Activated CD8-positive, alpha-beta memory T cell treated with anti-CD3 and anti-CD28 coated beads, Interleukin-2, amount 10 ng/mL, durations not matched to agents 7 days and 5 days (primary cell): ENCODE measurements around the gene VPREB1. TPM values are rescaled to one million over a fixed set of nuclear protein-coding genes. Genes with fewer than 3 reads are reported as not detected.
"Not testable (repeated sequence)": the region's sequence is repeated elsewhere in the genome, so short reads cannot be mapped to it uniquely, and the experiment has no call there.

ENCODE experiments used
- ATAC-seq: fragments of 150-1000 bp; cut with Tn5 transposase; one replicate; pipeline ENCODE4 v1.10.0; 2021; ENCODE audit warnings: moderate library complexity
- CTCF ChIA-PET: fragments of 350-600 bp; sonication (Branson Sonifier 250); formaldehyde crosslinking; loops from one replicate; lab custom pipeline; 2021; ENCODE audit warnings: antibody characterized with exemption; lab: Charles Lee
- DNase-seq: peaks from one replicate; pipeline ENCODE4 v3.0.0-alpha.2; 2020
- H3K27ac Mint-ChIP-seq: one replicate; pipeline ENCODE4 v1.8.0; 2021; ENCODE audit warnings: mild to moderate bottlenecking, mixed read lengths
- H3K27me3 Mint-ChIP-seq: one replicate; pipeline ENCODE4 v1.8.0; 2021; ENCODE audit warnings: mixed read lengths
- H3K36me3 Mint-ChIP-seq: one replicate; pipeline ENCODE4 v1.8.0; 2021; ENCODE audit warnings: mild to moderate bottlenecking, mixed read lengths
- H3K4me1 Mint-ChIP-seq: one replicate; pipeline ENCODE4 v1.8.0; 2021; ENCODE audit warnings: mixed read lengths
- H3K4me3 Mint-ChIP-seq: one replicate; pipeline ENCODE4 v1.8.0; 2021; ENCODE audit warnings: mild to moderate bottlenecking, moderate library complexity, mixed read lengths
- H3K9me3 Mint-ChIP-seq: one replicate; pipeline ENCODE4 v1.8.0; 2022; ENCODE audit warnings: low read depth, mixed read lengths
- total RNA-seq, 2 experiments: library from RNA; stranded (reverse); gene quantifications; one replicate each; pipeline ENCODE4 v1.2.3, GENCODE V29; 2021

The VPREB1 gene
- total RNA-seq, 2 experiments from 2014 or later: not detected

- CTCF ChIA-PET: interaction anchor here (1.2 to 12.4 kb wide), 6 partner anchors 8 to 220 kb away, joined by 3 to 212 read pairs (median 4); no protein-coding TSS in a partner anchor
- H3K9me3 Mint-ChIP-seq: no peaks in the 10 kb centered on the region
- no peak for DNase-seq
- no peaks in the 10 kb centered on the region for H3K36me3 Mint-ChIP-seq
- H3K27me3 Mint-ChIP-seq: peaks cover 10% of the 10 kb centered on the region
- no peak overlapping the region for H3K4me3 Mint-ChIP-seq
- peaks cover 13% of the 10 kb centered on the region for H3K4me1 Mint-ChIP-seq
- no peak for ATAC-seq
- no peak overlapping the region for H3K27ac Mint-ChIP-seq
Measured at GRCh38 chr22:22203048-22203971, 41.3 kb upstream of the VPREB1 start.

GRCh38 chr22:22207845-22208564 is 36.6 kb upstream of the VPREB1 start:
- peak overlapping the region; percentile 83 for H3K27ac Mint-ChIP-seq
- CTCF ChIA-PET: interaction anchor here (0.6 to 12.4 kb wide), 24 partner anchors 8 to 637 kb away, joined by 3 to 212 read pairs (median 4); partner anchors contain the start of gene ZNF280B
- no peaks in the 10 kb centered on the region for H3K36me3 Mint-ChIP-seq
- H3K4me1 Mint-ChIP-seq: peaks cover 43% of the 10 kb centered on the region
- H3K4me3 Mint-ChIP-seq: peak overlapping the region; percentile 19
- peak; percentile 78 for ATAC-seq
- H3K9me3 Mint-ChIP-seq: no peaks in the 10 kb centered on the region
- DNase-seq: peak; percentile 91
- H3K27me3 Mint-ChIP-seq: peaks cover 2% of the 10 kb centered on the region

GRCh38 chr22:22208652-22209051 is 35.9 kb upstream of the VPREB1 start:
- peak overlapping the region; percentile 83 for H3K27ac Mint-ChIP-seq
- H3K9me3 Mint-ChIP-seq: no peaks in the 10 kb centered on the region
- H3K27me3 Mint-ChIP-seq: peaks cover 2% of the 10 kb centered on the region
- H3K4me3 Mint-ChIP-seq: no peak overlapping the region
- CTCF ChIA-PET: interaction anchor here (0.7 to 12.4 kb wide), 14 partner anchors 12 to 637 kb away, joined by 3 to 212 read pairs (median 5); no protein-coding TSS in a partner anchor
- DNase-seq: no peak
- ATAC-seq: no peak
- peaks cover 45% of the 10 kb centered on the region for H3K4me1 Mint-ChIP-seq
- no peaks in the 10 kb centered on the region for H3K36me3 Mint-ChIP-seq

GRCh38 chr22:22209080-22209640 is 35.4 kb upstream of the VPREB1 start:
- CTCF ChIA-PET: interaction anchor here (0.7 to 12.4 kb wide), 8 partner anchors 8 to 574 kb away, joined by 3 to 212 read pairs (median 8); no protein-coding TSS in a partner anchor
- not testable (repeated sequence) for DNase-seq, H3K9me3 Mint-ChIP-seq, H3K36me3 Mint-ChIP-seq, H3K27me3 Mint-ChIP-seq, H3K4me3 Mint-ChIP-seq, ATAC-seq
- Mint-ChIP-seq H3K4me1 (peaks cover 45% of the 10 kb centered on the region), H3K27ac (peak overlapping the region; percentile 83)

DNA sequence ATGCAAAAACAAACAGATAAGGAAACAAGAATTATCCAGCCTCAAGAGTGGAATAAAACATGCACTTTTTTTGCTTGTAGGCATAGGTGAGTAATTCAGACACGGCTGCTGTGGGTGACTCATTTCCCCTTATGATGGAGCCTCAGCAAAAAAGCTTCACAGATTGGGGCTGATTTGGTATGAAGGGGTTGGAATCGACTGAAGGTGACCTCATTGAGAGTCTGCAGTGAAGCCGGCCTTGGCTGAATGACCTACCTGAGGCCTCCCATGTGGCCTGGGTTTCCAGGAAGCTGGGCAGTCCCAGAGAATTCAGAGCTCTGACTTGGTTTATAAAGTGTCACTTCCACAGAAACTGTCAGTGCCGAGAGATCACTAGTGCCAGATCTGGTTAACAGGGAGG is 34.2 kb upstream of the VPREB1 start:
- H3K36me3 Mint-ChIP-seq: no peaks in the 10 kb centered on the region
- H3K9me3 Mint-ChIP-seq: no peaks in the 10 kb centered on the region
- DNase-seq (peak; percentile 88), ATAC-seq (peak; percentile 86)
- H3K4me1 Mint-ChIP-seq: peaks cover 45% of the 10 kb centered on the region
- CTCF ChIA-PET: interaction anchor here (1.0 to 12.4 kb wide), 6 partner anchors 8 to 212 kb away, joined by 3 to 212 read pairs (median 6); no protein-coding TSS in a partner anchor
- peak overlapping the region; percentile 21 for H3K4me3 Mint-ChIP-seq
- peak overlapping the region; percentile 89 for H3K27ac Mint-ChIP-seq
- no peaks in the 10 kb centered on the region for H3K27me3 Mint-ChIP-seq

- no peaks in the 10 kb centered on the region for H3K36me3 Mint-ChIP-seq
- H3K4me1 Mint-ChIP-seq: peaks cover 49% of the 10 kb centered on the region
- CTCF ChIA-PET: interaction anchor here (1.0 to 12.4 kb wide), 6 partner anchors 8 to 211 kb away, joined by 3 to 212 read pairs (median 6); no protein-coding TSS in a partner anchor
- no peaks in the 10 kb centered on the region for H3K9me3 Mint-ChIP-seq
- no peak overlapping the region for H3K4me3 Mint-ChIP-seq
- H3K27ac Mint-ChIP-seq: peak overlapping the region; percentile 89
- ATAC-seq (no peak), DNase-seq (no peak)
- H3K27me3 Mint-ChIP-seq: no peaks in the 10 kb centered on the region
Measured at GRCh38 chr22:22210889-22211833, 33.4 kb upstream of the VPREB1 start.

GRCh38 chr22:22213231-22213630 is 31.4 kb upstream of the VPREB1 start:
- CTCF ChIA-PET: interaction anchor here (5.6 kb wide), 1 partner anchor 22 kb away, joined by 44 read pairs; no protein-coding TSS in a partner anchor
- Mint-ChIP-seq H3K4me1 (peaks cover 41% of the 10 kb centered on the region), H3K27me3 (no peaks in the 10 kb centered on the region), H3K9me3 (no peaks in the 10 kb centered on the region), H3K36me3 (no peaks in the 10 kb centered on the region), H3K4me3 (no peak overlapping the region), H3K27ac (no peak overlapping the region)
- ATAC-seq (no peak), DNase-seq (no peak)

DNA sequence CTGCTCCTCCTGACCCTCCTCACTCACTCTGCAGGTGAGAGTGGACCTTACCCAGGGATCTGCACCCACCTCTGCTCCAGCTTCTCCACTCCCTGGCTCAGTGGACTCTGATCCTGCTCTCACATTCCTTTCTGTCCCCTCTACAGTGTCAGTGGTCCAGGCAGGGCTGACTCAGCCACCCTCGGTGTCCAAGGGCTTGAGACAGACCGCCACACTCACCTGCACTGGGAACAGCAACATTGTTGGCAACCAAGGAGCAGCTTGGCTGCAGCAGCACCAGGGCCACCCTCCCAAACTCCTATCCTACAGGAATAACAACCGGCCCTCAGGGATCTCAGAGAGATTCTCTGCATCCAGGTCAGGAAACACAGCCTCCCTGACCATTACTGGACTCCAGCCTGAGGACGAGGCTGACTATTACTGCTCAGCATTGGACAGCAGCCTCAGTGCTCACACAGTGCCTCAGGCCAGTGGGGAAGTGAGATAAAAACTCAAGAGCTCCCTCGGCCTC is 29.7 kb upstream of the VPREB1 start:
- DNase-seq (no peak), ATAC-seq (no peak)
- H3K36me3 Mint-ChIP-seq: no peaks in the 10 kb centered on the region
- no peaks in the 10 kb centered on the region for H3K27me3 Mint-ChIP-seq
- CTCF ChIA-PET: interaction anchor here (1.0 to 5.6 kb wide), 3 partner anchors 13 to 20 kb away, joined by 3 to 44 read pairs (median 5); no protein-coding TSS in a partner anchor
- H3K4me3 Mint-ChIP-seq: no peak overlapping the region
- no peak overlapping the region for H3K27ac Mint-ChIP-seq
- no peaks in the 10 kb centered on the region for H3K9me3 Mint-ChIP-seq
- H3K4me1 Mint-ChIP-seq: peaks cover 27% of the 10 kb centered on the region

DNA sequence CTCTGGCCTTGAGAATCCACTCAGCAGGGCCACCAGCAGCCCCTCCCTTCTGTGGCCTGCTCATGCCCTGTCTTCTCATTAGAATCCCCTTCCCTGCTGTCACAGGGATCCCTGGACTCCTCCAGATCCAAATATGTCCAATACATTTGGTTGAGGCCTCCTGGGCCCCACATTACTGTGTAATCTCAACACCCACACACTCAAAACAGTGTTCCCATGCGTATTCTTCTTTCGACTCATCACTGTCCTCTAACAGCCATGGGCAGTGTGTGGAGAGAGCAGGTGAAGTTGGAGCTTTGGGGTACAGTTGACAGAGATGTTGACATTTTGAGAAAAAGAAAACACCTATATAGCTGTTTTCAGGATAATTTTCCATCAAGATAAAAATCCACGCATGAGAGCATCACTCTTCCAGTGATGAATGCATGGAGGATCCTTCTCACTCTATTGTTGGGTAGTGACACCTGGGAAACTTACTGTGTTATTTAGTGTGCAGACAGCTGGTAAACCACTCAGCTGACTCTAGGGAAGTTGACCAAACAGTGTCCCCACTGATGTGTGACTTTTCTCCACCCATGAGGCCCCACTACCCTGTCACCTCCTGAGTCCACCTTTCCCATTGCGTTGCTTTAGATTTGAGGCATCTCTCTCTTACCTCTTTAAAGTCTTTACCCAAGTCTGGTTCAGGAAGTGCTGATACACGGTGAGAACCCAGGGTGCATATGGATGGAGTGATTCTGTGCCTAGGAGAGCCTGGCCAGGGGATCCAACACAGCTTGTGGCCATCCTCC is 28.7 kb upstream of the VPREB1 start:
- Mint-ChIP-seq H3K4me1 (peaks cover 19% of the 10 kb centered on the region), H3K27ac (no peak overlapping the region), H3K4me3 (no peak overlapping the region), H3K27me3 (no peaks in the 10 kb centered on the region), H3K36me3 (no peaks in the 10 kb centered on the region), H3K9me3 (no peaks in the 10 kb centered on the region)
- ATAC-seq (no peak), DNase-seq (no peak)
- CTCF ChIA-PET: interaction anchor here (1.3 to 5.6 kb wide), 3 partner anchors 9 to 20 kb away, joined by 3 to 44 read pairs (median 5); no protein-coding TSS in a partner anchor

DNA sequence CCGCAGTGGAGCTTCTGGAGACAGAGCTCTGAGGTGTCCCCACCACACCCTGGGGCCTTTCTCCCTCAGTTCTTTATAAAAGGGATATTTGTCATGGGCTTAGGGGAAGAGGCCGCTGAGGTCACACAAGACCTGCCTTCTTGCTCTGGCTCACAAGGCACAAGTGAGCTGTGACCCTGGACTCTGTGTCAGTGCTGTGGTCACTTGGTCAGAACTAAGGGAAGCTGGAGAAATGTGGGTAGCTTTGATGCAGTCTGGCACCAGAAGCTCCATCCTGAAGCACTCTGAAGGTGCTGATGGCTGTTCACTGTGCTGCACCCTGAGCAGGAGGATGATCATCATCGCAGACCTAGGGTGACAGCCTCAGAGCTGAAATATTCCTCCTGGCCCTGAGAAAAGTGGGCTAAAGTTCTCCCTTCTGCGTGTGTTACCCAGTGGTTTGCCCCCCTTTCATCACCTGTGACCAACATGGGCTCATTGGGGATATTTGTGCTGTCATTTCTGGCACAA is 28.1 kb upstream of the VPREB1 start:
- Mint-ChIP-seq H3K4me3 (no peak overlapping the region), H3K27me3 (no peaks in the 10 kb centered on the region), H3K9me3 (no peaks in the 10 kb centered on the region), H3K36me3 (no peaks in the 10 kb centered on the region), H3K4me1 (peaks cover 12% of the 10 kb centered on the region), H3K27ac (no peak overlapping the region)
- CTCF ChIA-PET: interaction anchor here (1.3 to 5.6 kb wide), 3 partner anchors 9 to 21 kb away, joined by 3 to 44 read pairs (median 5); no protein-coding TSS in a partner anchor
- no peak for DNase-seq
- ATAC-seq: no peak

DNA sequence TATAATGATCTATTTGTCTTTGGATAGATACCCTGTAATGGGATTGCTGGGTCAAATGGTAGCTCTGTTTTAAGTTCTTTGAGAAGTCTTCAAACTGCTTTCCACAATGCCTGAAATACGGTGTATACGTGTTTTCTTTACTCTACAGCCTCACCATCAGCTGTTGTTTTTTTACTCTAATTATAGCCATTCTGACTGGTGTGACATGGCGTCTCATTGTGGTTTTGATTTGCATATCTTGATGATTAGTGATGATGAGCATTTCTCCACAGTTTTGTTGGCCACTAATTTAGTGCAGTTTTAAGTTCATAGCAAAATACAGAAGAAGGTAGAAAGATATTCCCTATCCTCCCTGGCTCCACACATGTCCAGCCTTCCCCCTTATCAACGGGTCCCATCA is 26.3 kb upstream of the VPREB1 start:
- peaks cover 5% of the 10 kb centered on the region for H3K4me1 Mint-ChIP-seq
- ATAC-seq (no peak), DNase-seq (no peak)
- CTCF ChIA-PET: interaction anchor here (1.3 to 2.2 kb wide), 2 partner anchors 8 to 17 kb away, joined by 3 to 6 read pairs; no protein-coding TSS in a partner anchor
- H3K27me3 Mint-ChIP-seq: no peaks in the 10 kb centered on the region
- no peaks in the 10 kb centered on the region for H3K9me3 Mint-ChIP-seq
- no peak overlapping the region for H3K4me3 Mint-ChIP-seq
- no peaks in the 10 kb centered on the region for H3K36me3 Mint-ChIP-seq
- no peak overlapping the region for H3K27ac Mint-ChIP-seq
